CD4-positive, alpha-beta T cell (primary cell): Measurements from ENCODE around the gene OLFML3. TPM values are rescaled to one million over a fixed set of nuclear protein-coding genes. Genes with fewer than 3 reads are reported as not detected.

ENCODE experiments used
- ATAC-seq: fragments of 200-7000 bp; cut with Tn5 transposase; one replicate; pipeline ENCODE4 v1.10.0; 2022; ENCODE audit warnings: mild to moderate bottlenecking; ENCODE audit not compliant: poor library complexity
- CTCF ChIA-PET: fragments of 350-600 bp; sonication (Branson Sonifier 250); formaldehyde crosslinking; loops from one replicate; lab custom pipeline; 2021; ENCODE audit warnings: antibody characterized with exemption, inconsistent platforms; lab: Charles Lee
- POLR2A ChIA-PET: fragments of 350-600 bp; sonication (Branson Sonifier 250); formaldehyde crosslinking; loops from one replicate; lab custom pipeline; 2021; ENCODE audit warnings: antibody characterized with exemption, inconsistent platforms; lab: Charles Lee
- DNase-seq, 14 experiments: peaks; one replicate each; pipeline ENCODE4 v3.0.0-alpha.2; 2013 to 2020; ENCODE audit warnings: mixed read lengths in 2 of 14
- H3K27ac ChIP-seq, 2 donors: one replicate each; pipeline versions ENCODE4 v1.5.1 to v1.7.0; 2013; ENCODE audit warnings: low read length in 2 of 2, low read depth in 1 of 2, mild to moderate bottlenecking in 1 of 2
- H3K27me3 ChIP-seq, 2 experiments: 1 replicate in 1 of 2; 2 replicates in 1 of 2; pipeline versions ENCODE4 v1.6.1 to v1.7.0; 2013; ENCODE audit warnings: low read length in 2 of 2, control low read depth in 1 of 2, mild to moderate bottlenecking in 1 of 2, moderate library complexity in 1 of 2; ENCODE audit not compliant: insufficient read depth in 2 of 2, control insufficient read depth in 1 of 2
- H3K36me3 ChIP-seq: one replicate; pipeline ENCODE4 v1.6.1; 2013; ENCODE audit warnings: low read length, control low read depth; ENCODE audit not compliant: insufficient read depth
- H3K4me1 ChIP-seq: one replicate; pipeline ENCODE4 v1.6.1; 2013; ENCODE audit warnings: low read length, control low read depth; ENCODE audit not compliant: insufficient read depth
- H3K4me3 ChIP-seq: one replicate; pipeline ENCODE4 v1.5.1; 2013; ENCODE audit warnings: mild to moderate bottlenecking, low read length, moderate library complexity
- H3K9me3 ChIP-seq, 2 experiments: 1 replicate in 1 of 2; 2 replicates in 1 of 2; pipeline versions ENCODE4 v1.6.1 to v1.7.0; 2013; ENCODE audit warnings: low read length in 2 of 2, mild to moderate bottlenecking in 2 of 2, control low read depth in 1 of 2, moderate library complexity in 1 of 2; ENCODE audit not compliant: control insufficient read depth in 1 of 2, insufficient read depth in 1 of 2
- H3K27ac Mint-ChIP-seq: one replicate; pipeline ENCODE4 v1.8.0; 2020; ENCODE audit warnings: mixed read lengths
- H3K27me3 Mint-ChIP-seq: one replicate; pipeline ENCODE4 v1.8.0; 2021; ENCODE audit warnings: mixed read lengths
- H3K36me3 Mint-ChIP-seq: one replicate; pipeline ENCODE4 v1.8.0; 2021; ENCODE audit warnings: low read depth, mixed read lengths
- H3K4me1 Mint-ChIP-seq: one replicate; pipeline ENCODE4 v1.8.0; 2021; ENCODE audit warnings: low read depth, mixed read lengths
- H3K4me3 Mint-ChIP-seq: one replicate; pipeline ENCODE4 v1.8.0; 2020; ENCODE audit warnings: mild to moderate bottlenecking, mixed read lengths
- H3K9me3 Mint-ChIP-seq: one replicate; pipeline ENCODE4 v1.8.0; 2020; ENCODE audit warnings: mixed read lengths
- CTCF ChIP-seq: fragments of 200-600 bp; IDR thresholded peaks from one replicate; pipeline ENCODE4 v1.8.0; 2022; ENCODE audit warnings: antibody characterized with exemption, mild to moderate bottlenecking
- intact Hi-C, 2 experiments: fragments of 100-400 bp; cut with DNase I in 1 of 2; cut with micrococcal nuclease in 1 of 2; formaldehyde crosslinking; loops; one replicate each; pipeline versions ENCODE4 v1.15.1 to v1.9.0; 2023 to 2025; cut with DNase I, micrococcal nuclease
- total RNA-seq, 174 experiments: library from RNA in 2 of 174; stranded (reverse) in 2 of 174; gene quantifications; one replicate each; pipeline ENCODE4 v1.2.3 and lab custom pipeline; 2021 to 2026

The OLFML3 gene
- total RNA-seq, 2 experiments from 2014 or later: 0.30 to 0.31 TPM

GRCh38 chr1:113934511-113935055 is 44.7 kb upstream of the OLFML3 start:
- H3K4me1 ChIP-seq: peaks cover 60% of the 10 kb centered on the region
- no peak overlapping the region for H3K4me3 ChIP-seq
- intact Hi-C loops: loop anchor here (5.0 kb wide), 2 partner anchors 38 to 62 kb away; partner anchors contain the start of gene PTPN22 (in 1 of the 2)
- DNase-seq (peak in 1 of 14 experiments; percentile 22), ATAC-seq (no peak)
- Mint-ChIP-seq H3K4me1 (peaks cover 84% of the 10 kb centered on the region), H3K9me3 (no peaks in the 10 kb centered on the region), H3K27me3 (no peaks in the 10 kb centered on the region), H3K36me3 (peaks cover 42% of the 10 kb centered on the region), H3K27ac (peak overlapping the region; percentile 100), H3K4me3 (peak overlapping the region; percentile 70)
- H3K27ac ChIP-seq: no peak overlapping the region
- H3K27me3 ChIP-seq: no peaks in the 10 kb centered on the region
- no peaks in the 10 kb centered on the region for H3K36me3 ChIP-seq
- no peaks in the 10 kb centered on the region for H3K9me3 ChIP-seq
- TF ChIP-seq CTCF: no peak
- CTCF ChIA-PET: interaction anchor here (1.0 to 1.3 kb wide), 2 partner anchors 12 to 29 kb away, joined by 3 to 4 read pairs; no protein-coding TSS in a partner anchor
- POLR2A ChIA-PET: interaction anchor here (0.9 to 10.1 kb wide), 3 partner anchors 15 to 122 kb away, joined by 4 to 245 read pairs (median 4); partner anchors contain the start of gene RSBN1

GRCh38 chr1:113935176-113935575 is 44.1 kb upstream of the OLFML3 start:
- H3K9me3 ChIP-seq: no peaks in the 10 kb centered on the region
- ChIA-PET CTCF (interaction anchor here (1.0 to 1.3 kb wide), 2 partner anchors 12 to 29 kb away, joined by 3 to 4 read pairs; no protein-coding TSS in a partner anchor), POLR2A (interaction anchor here (10.1 kb wide), 1 partner anchor 15 kb away, joined by 245 read pairs; no protein-coding TSS in a partner anchor)
- ATAC-seq (no peak), DNase-seq (no peak)
- Mint-ChIP-seq H3K4me1 (peaks cover 88% of the 10 kb centered on the region), H3K27ac (peak overlapping the region; percentile 27), H3K4me3 (peak overlapping the region; percentile 28), H3K9me3 (no peaks in the 10 kb centered on the region), H3K27me3 (no peaks in the 10 kb centered on the region), H3K36me3 (peaks cover 42% of the 10 kb centered on the region)
- H3K27ac ChIP-seq: no peak overlapping the region
- no peak for TF ChIP-seq CTCF
- intact Hi-C loops: loop anchor here in 1 of 2 experiments (5.0 kb wide), 1 partner anchor 37 kb away; no protein-coding TSS in a partner anchor
- peaks cover 66% of the 10 kb centered on the region for H3K4me1 ChIP-seq
- H3K36me3 ChIP-seq: no peaks in the 10 kb centered on the region
- no peaks in the 10 kb centered on the region for H3K27me3 ChIP-seq
- H3K4me3 ChIP-seq: no peak overlapping the region

GRCh38 chr1:113935970-113936369 is 43.3 kb upstream of the OLFML3 start:
- H3K36me3 ChIP-seq: peaks cover 5% of the 10 kb centered on the region
- H3K27me3 ChIP-seq: no peaks in the 10 kb centered on the region
- TF ChIP-seq CTCF: no peak
- ATAC-seq (no peak), DNase-seq (peak in 1 of 14 experiments; percentile 39)
- H3K4me1 Mint-ChIP-seq: peaks cover 88% of the 10 kb centered on the region
- ChIA-PET CTCF (interaction anchor here (1.3 kb wide), 1 partner anchor 11 kb away, joined by 3 read pairs; no protein-coding TSS in a partner anchor), POLR2A (interaction anchor here (10.1 kb wide), 1 partner anchor 14 kb away, joined by 245 read pairs; no protein-coding TSS in a partner anchor)
- H3K9me3 Mint-ChIP-seq: no peaks in the 10 kb centered on the region
- H3K27ac ChIP-seq: no peak overlapping the region
- no peaks in the 10 kb centered on the region for H3K9me3 ChIP-seq
- no peaks in the 10 kb centered on the region for H3K27me3 Mint-ChIP-seq
- no peak overlapping the region for H3K4me3 ChIP-seq
- H3K36me3 Mint-ChIP-seq: peaks cover 42% of the 10 kb centered on the region
- H3K4me3 Mint-ChIP-seq: peak overlapping the region; percentile 30
- H3K27ac Mint-ChIP-seq: peak overlapping the region; percentile 27
- intact Hi-C loops: loop anchor here in 1 of 2 experiments (5.0 kb wide), 1 partner anchor 36 kb away; no protein-coding TSS in a partner anchor
- H3K4me1 ChIP-seq: peaks cover 69% of the 10 kb centered on the region
